GM12874 (cell line): ENCODE data around the gene CRX.
A peak's percentile ranks its signal among the peaks of the same experiment; 100 is the strongest.

Experiments used
- TF ChIP-seq, protein P1 (sequence below): IDR thresholded peaks from 2 replicates; pipeline ENCODE4 v1.5.1; 2011; ENCODE audit warnings: low read depth, mild to moderate bottlenecking, control low read depth, low read length, moderate library complexity; ENCODE audit not compliant: insufficient read depth

CRX gene

DNA sequence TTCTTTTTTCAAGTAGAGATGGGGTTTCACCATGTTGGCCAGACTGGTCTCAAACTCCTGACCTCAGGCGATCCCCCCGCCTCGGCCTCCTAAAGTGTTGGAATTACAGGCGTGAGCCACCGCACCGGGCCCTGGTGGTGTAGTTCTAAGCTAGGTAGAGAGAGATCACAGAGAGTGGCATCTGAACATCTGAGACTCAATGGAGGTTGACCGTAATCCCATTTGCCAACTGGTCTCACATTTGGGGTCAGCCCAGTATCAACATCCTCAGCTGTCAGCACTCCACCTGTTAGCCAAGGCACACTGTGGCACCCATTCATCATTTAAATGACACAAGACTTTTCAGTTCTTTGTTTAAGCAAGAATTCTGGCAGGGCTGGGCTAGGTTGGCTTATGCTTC, 35.2 kb upstream of the CRX start:
- TF ChIP-seq, protein P1, sequence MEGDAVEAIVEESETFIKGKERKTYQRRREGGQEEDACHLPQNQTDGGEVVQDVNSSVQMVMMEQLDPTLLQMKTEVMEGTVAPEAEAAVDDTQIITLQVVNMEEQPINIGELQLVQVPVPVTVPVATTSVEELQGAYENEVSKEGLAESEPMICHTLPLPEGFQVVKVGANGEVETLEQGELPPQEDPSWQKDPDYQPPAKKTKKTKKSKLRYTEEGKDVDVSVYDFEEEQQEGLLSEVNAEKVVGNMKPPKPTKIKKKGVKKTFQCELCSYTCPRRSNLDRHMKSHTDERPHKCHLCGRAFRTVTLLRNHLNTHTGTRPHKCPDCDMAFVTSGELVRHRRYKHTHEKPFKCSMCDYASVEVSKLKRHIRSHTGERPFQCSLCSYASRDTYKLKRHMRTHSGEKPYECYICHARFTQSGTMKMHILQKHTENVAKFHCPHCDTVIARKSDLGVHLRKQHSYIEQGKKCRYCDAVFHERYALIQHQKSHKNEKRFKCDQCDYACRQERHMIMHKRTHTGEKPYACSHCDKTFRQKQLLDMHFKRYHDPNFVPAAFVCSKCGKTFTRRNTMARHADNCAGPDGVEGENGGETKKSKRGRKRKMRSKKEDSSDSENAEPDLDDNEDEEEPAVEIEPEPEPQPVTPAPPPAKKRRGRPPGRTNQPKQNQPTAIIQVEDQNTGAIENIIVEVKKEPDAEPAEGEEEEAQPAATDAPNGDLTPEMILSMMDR: no peak

DNA sequence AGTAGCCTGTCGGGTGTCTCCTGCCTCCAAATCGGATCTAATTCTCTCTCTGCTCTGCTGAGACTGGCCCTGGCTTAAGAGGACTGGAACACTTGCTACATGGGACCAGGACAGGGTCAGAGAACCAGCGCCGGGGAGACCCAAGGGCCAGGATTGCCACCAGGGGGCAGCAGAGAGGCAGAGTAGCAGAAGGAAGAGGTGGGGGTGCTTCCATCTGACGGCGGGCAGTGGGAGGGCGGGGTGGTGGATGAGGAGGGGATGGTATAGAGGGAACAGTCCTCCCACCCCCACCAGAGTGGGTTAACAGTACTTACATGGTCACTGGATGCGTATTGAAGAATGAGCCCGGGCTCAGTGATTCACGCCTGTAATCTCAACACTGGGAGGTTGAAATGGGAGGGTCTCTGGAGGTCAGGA, 31.3 kb upstream of the CRX start:
- TF ChIP-seq, protein P1: peak; percentile 90

DNA sequence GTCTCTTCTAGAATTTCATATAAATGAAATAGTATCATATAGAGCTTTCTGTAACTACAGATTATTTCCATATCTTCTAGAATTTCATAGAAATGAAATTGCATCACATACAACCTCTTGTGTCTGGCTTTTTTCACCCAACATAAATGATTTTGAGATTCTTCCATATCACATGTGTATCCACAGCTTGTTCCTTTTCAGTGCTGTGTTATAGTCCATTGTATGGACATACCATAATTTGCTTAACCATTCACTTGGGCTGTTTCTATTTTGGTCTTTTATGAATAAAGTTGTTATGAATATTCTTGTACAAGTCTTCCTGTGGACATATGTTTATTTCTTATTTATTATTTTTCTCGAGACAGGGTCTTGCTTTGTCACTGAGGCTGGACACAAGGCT, 29.1 kb upstream of the CRX start:
- TF ChIP-seq, protein P1: no peak

DNA sequence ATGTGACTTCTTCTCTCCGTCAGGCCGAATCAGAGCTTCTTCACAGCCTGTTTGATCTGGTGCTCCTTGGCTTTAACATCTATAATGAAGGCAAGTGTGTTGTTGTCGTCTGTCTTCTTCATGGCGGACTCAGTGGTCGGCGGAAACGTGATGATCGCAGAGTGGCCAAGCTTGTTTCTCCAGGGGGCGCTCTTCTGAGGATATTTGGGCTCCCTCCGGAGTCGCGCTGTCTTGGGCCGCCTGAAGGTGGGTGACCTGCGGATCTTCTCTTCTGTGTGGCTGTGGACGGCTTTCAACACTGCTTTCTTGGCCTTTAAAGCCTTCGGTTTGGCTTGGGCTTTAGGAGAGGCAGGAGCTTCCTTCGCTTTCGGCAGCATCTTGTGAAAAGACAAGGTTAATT, 27.2 kb upstream of the CRX start:
- TF ChIP-seq, protein P1: no peak; the same call in 1 of the 2 replicates

DNA sequence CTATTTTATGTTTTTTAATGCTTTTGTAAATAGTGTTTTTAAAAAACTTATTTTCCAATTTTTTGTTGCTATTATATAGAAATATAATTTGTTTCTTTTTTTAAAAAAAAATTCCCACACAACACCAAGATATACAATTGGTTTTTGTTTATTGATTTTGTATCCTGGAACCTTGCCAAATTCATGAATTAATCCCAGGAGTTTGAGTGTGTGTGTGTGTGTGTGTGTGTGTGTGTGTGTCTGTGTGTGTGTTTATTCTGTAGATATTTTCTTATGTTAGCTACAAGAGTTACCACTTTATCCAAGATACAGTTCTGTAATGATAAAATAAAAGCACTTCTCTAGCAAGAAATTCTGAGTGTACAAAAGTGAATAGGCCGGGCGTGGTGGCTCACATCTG, 25.0 kb upstream of the CRX start:
- TF ChIP-seq, protein P1: no peak

DNA sequence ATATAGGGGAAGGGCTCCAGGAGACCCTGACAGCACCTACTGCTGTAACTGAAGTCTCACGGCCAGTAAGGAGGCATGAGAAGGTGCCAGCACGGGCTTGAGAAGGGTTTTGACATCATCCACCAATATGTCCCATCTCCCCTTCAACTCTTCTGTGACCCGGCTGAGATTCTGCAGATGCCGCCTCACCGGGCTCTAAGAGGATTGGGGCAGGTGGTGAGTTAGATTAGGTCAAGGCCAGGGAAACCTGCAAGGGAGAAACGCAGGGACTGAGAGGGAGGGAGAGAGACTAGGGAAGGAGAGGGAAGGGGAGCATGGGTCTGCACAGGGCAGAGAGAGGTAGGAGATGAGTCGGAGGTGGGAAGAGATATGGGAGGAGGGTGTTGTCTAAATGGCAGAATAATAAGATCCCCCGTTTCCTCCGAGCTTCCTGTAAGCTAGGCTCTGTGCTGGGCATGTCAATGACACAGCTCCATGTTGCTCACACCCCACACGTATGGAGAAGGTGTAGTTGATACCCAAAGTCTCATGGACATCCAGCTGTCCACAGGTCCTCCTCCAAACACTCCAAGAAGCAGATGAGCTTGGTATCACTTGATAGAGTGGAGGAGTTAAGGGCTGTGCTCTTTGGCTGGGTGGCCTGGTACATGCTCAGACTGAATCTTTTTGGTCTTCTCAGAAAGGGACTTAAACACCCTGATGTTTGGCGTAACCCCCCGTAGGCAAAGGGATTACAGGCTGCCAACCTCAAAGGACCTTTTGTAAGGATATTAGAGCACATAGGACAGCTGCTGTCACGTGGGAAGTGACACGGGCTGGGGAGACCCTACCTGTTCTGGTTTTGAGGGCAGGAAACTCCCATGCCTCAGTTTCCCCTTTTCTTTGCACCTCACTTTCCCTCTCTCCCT, 23.5 kb upstream of the CRX start:
- TF ChIP-seq, protein P1: no peak

DNA sequence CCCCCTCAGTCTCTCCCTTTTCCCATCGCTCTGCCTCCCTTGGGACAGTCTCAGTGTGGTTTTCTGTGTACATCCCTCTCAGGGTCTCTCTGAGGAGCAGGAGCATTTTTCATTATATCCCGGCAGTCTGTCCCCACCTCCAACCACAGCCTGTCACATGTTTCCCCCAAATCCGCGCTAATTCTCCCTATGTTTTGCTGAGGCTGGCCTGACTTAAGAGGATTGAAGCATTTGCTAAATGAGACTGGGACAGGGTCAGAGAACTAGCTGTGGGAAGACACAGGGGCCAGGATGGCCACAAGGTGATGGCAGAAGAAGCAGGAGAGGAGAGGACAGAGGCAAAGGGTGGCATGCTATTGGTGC, 22.9 kb upstream of the CRX start:
- TF ChIP-seq, protein P1: no peak
